Fibroblast of lung (primary cell): ENCODE results near the gene GPC3. TPM values are rescaled to one million over a fixed set of nuclear protein-coding genes. Genes with fewer than 3 reads are reported as not detected.
"Not testable (repeated sequence)": the region's sequence is repeated elsewhere in the genome, so short reads cannot be mapped to it uniquely, and the experiment has no call there.

Experiments used
- DNase-seq, 2 donors: peaks; one replicate each; pipeline versions ENCODE4 v3.0.0 to v3.0.0-alpha.2; 2010; ENCODE audit warnings: low read depth in 2 of 2
- H2AFZ ChIP-seq: 2 replicates; pipeline ENCODE4 v1.5.1; 2012; ENCODE audit warnings: low read length, control low read depth, inconsistent platforms
- H3K27ac ChIP-seq: 2 replicates; pipeline ENCODE4 v1.5.1; 2011; ENCODE audit warnings: low read length, control low read depth; ENCODE audit not compliant: insufficient read depth
- H3K27me3 ChIP-seq: 2 replicates; pipeline ENCODE4 v1.5.1; 2011; ENCODE audit warnings: mild to moderate bottlenecking, low read length; ENCODE audit not compliant: control insufficient read depth, insufficient read depth
- H3K36me3 ChIP-seq: 2 replicates; pipeline ENCODE4 v1.5.1; 2011; ENCODE audit warnings: low read length; ENCODE audit not compliant: control insufficient read depth, insufficient read depth
- H3K4me1 ChIP-seq: 2 replicates; pipeline ENCODE4 v1.5.1; 2011; ENCODE audit warnings: low read length; ENCODE audit not compliant: control insufficient read depth, insufficient read depth; ENCODE audit errors: extremely low read depth
- H3K4me2 ChIP-seq: 2 replicates; pipeline ENCODE4 v1.5.1; 2011; ENCODE audit warnings: low read length, control low read depth; ENCODE audit not compliant: insufficient read depth; ENCODE audit errors: extremely low read depth
- H3K4me3 ChIP-seq, 4 experiments: fragments of 200-600 bp in 1 of 4; sonication (generic) in 1 of 4; replicated peaks in 1 of 4; 2 replicates each; pipeline ENCODE4 v1.5.1; 2011 to 2016; ENCODE audit warnings: low read length in 4 of 4, low read depth in 3 of 4, mild to moderate bottlenecking in 3 of 4, control low read depth in 2 of 4, inconsistent platforms in 1 of 4, mixed read lengths in 1 of 4; ENCODE audit not compliant: insufficient read depth in 1 of 4; ENCODE audit errors: control extremely low read depth in 1 of 4
- H3K79me2 ChIP-seq: 2 replicates; pipeline ENCODE4 v1.5.1; 2012; ENCODE audit warnings: mild to moderate bottlenecking, low read length, inconsistent platforms; ENCODE audit not compliant: control insufficient read depth, insufficient read depth
- H3K9ac ChIP-seq: 2 replicates; pipeline ENCODE4 v1.5.1; 2011; ENCODE audit warnings: mild to moderate bottlenecking, low read length, control low read depth; ENCODE audit not compliant: insufficient read depth
- H3K9me3 ChIP-seq: 2 replicates; pipeline ENCODE4 v1.5.1; 2012; ENCODE audit warnings: low read depth, low read length; ENCODE audit not compliant: control insufficient read depth, insufficient read depth
- H4K20me1 ChIP-seq: 2 replicates; pipeline ENCODE4 v1.5.1; 2011; ENCODE audit warnings: low read length; ENCODE audit not compliant: control insufficient read depth, insufficient read depth; ENCODE audit errors: extremely low read depth
- CTCF ChIP-seq, 2 donors: IDR thresholded peaks in 1 of 2; conservative IDR thresholded peaks in 1 of 2; 1 replicate in 1 of 2; 2 replicates in 1 of 2; pipeline ENCODE4 v1.5.1; 2011 to 2012; ENCODE audit warnings: low read length in 2 of 2, control low read depth in 1 of 2, inconsistent platforms in 1 of 2, low read depth in 1 of 2, mild to moderate bottlenecking in 1 of 2
- EZH2 ChIP-seq: IDR thresholded peaks from 2 replicates; pipeline ENCODE4 v1.5.1; 2012; ENCODE audit warnings: low read length, control low read depth, mild to moderate bottlenecking; ENCODE audit errors: missing control alignments
- polyA plus RNA-seq, 2 donors: library from polyadenylated mRNA; depleted of rRNA in 1 of 2; stranded (reverse) in 1 of 2; unstranded in 1 of 2; fragments of >200 nt; gene quantifications; 2 replicates each; pipeline ENCODE4 v1.2.1, GENCODE V29; 2011 to 2012; ENCODE audit warnings: missing spikeins in 1 of 2
- total RNA-seq: library from RNA; depleted of rRNA; stranded (reverse); fragments of >200 nt; gene quantifications from 2 replicates; pipeline ENCODE4 v1.2.1, GENCODE V29; 2014

GPC3 gene
- total and polyA plus RNA-seq, 2 donors (not counting 1 experiment from before 2014, with no cell fraction given): 6.4 to 7.1 TPM

GRCh38 chrX:134020910-134021309 is 35.5 kb upstream of the GPC3 start:
- Histone ChIP-seq H3K79me2 (no peaks in the 10 kb centered on the region), H3K9ac (no peak overlapping the region), H4K20me1 (no peaks in the 10 kb centered on the region), H3K4me1 (no peaks in the 10 kb centered on the region), H3K4me2 (no peak overlapping the region), H3K9me3 (no peaks in the 10 kb centered on the region), H3K27ac (no peak overlapping the region), H2AFZ (no peak overlapping the region), H3K36me3 (no peaks in the 10 kb centered on the region), H3K4me3 (no peak overlapping the region), H3K27me3 (no peaks in the 10 kb centered on the region)
- no peak for TF ChIP-seq EZH2
- no peak for TF ChIP-seq CTCF (conservative IDR thresholded peaks at IDR 0.05 in 1 of 2, IDR thresholded peaks at IDR 0.05 in 1 of 2; ENCODE audit: low read depth in 1 of 2, low read length in 2 of 2)
- DNase-seq: no peak

GRCh38 chrX:134019567-134020206 is 34.3 kb upstream of the GPC3 start:
- Histone ChIP-seq H3K9me3 (no peaks in the 10 kb centered on the region), H3K79me2 (no peaks in the 10 kb centered on the region), H3K4me2 (no peak overlapping the region), H3K36me3 (no peaks in the 10 kb centered on the region), H3K9ac (no peak overlapping the region), H3K27ac (no peak overlapping the region), H4K20me1 (no peaks in the 10 kb centered on the region), H3K4me3 (no peak overlapping the region), H3K27me3 (no peaks in the 10 kb centered on the region), H2AFZ (no peak overlapping the region), H3K4me1 (no peaks in the 10 kb centered on the region)
- TF ChIP-seq EZH2 (no peak), CTCF (conservative IDR thresholded peaks at IDR 0.05 in 1 of 2, IDR thresholded peaks at IDR 0.05 in 1 of 2; ENCODE audit: low read depth in 1 of 2, low read length in 2 of 2) (no peak)
- DNase-seq: no peak

- H3K27me3 ChIP-seq, DNase-seq, H3K79me2 ChIP-seq, H4K20me1 ChIP-seq, H3K9me3 ChIP-seq, H3K4me2 ChIP-seq, H3K36me3 ChIP-seq, H3K4me3 ChIP-seq, H2AFZ ChIP-seq, H3K4me1 ChIP-seq, H3K9ac ChIP-seq, H3K27ac ChIP-seq: not testable (repeated sequence)
These were observed 30.9 kb upstream of the GPC3 start for GRCh38 chrX:134016309-134016708.

- H3K4me3 ChIP-seq, H4K20me1 ChIP-seq, H3K4me2 ChIP-seq, H2AFZ ChIP-seq, H3K4me1 ChIP-seq, H3K27me3 ChIP-seq, H3K9ac ChIP-seq, DNase-seq, H3K36me3 ChIP-seq, H3K79me2 ChIP-seq, H3K9me3 ChIP-seq, H3K27ac ChIP-seq: not testable (repeated sequence)
These were observed 30.1 kb upstream of the GPC3 start for GRCh38 chrX:134015510-134015909.
